ENCODE data around the gene KIFC3.

DNA sequence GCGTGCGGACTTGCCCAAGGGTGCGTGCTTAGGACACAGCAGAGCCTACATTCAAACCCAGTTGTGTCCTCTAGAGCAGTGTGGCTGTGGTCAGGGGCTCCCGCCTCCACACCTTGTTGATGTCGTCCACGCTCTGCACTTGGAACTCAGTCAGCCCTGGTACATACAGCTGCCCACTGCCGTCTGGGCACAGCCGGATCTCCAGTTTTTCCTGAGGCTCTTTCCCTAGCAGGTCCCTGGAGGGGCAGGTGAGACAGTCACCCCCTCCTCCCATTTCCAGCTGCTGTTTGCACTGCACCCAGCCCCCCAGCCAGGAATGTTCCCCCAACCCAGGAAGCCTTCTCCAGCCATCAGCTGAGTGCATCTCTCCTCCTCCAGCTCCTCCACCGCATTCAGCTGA lies 41.0 kb downstream of the KIFC3 start:
- TF ChIP-seq, protein P1, sequence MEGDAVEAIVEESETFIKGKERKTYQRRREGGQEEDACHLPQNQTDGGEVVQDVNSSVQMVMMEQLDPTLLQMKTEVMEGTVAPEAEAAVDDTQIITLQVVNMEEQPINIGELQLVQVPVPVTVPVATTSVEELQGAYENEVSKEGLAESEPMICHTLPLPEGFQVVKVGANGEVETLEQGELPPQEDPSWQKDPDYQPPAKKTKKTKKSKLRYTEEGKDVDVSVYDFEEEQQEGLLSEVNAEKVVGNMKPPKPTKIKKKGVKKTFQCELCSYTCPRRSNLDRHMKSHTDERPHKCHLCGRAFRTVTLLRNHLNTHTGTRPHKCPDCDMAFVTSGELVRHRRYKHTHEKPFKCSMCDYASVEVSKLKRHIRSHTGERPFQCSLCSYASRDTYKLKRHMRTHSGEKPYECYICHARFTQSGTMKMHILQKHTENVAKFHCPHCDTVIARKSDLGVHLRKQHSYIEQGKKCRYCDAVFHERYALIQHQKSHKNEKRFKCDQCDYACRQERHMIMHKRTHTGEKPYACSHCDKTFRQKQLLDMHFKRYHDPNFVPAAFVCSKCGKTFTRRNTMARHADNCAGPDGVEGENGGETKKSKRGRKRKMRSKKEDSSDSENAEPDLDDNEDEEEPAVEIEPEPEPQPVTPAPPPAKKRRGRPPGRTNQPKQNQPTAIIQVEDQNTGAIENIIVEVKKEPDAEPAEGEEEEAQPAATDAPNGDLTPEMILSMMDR (IDR thresholded peaks at IDR 0.05), result no peak
- TF ChIP-seq EZH2 (IDR thresholded peaks at IDR 0.05; ENCODE audit: borderline replicate concordance, insufficient read depth, low read depth, low read length, poor library complexity, severe bottlenecking), result no peak
